GM21825 (cell line): Measurements from ENCODE around the gene SUPT6H.

Source experiments
- ATAC-seq: cut with Tn5 transposase; IDR thresholded peaks from one replicate; pipeline ENCODE4 v1.9.1; 2021; ENCODE audit warnings: mild to moderate bottlenecking, moderate library complexity; ENCODE audit not compliant: unreplicated experiment

Gene SUPT6H

GRCh38 chr17:28661635-28662526, at the start of gene SUPT6H, which contains the start of gene SDF2:
TSS of gene SUPT6H (plus strand) at chr17:28662205. CDS start at chr17:28673402, 11,197 bp downstream.
TSS of gene SDF2 (minus strand) at chr17:28661906. CDS start at chr17:28661876, 30 bp downstream.
- peak; percentile 70 for ATAC-seq

- ATAC-seq = no peak
Observed at GRCh38 chr17:28612531-28612930, 49.5 kb upstream of the SUPT6H start.

GRCh38 chr17:28612936-28613872, 48.8 kb upstream of the SUPT6H start:
- ATAC-seq = no peak

- no peak for ATAC-seq
Observed at GRCh38 chr17:28613931-28614381, 48.0 kb upstream of the SUPT6H start, which contains the start of gene RSKR. TSS of gene RSKR (minus strand) at chr17:28614185. CDS start at chr17:28614161, 24 bp downstream.

- no peak for ATAC-seq
Observed at GRCh38 chr17:28615260-28615940, 46.6 kb upstream of the SUPT6H start.

- no peak for ATAC-seq
Observed at GRCh38 chr17:28616281-28616680, 45.7 kb upstream of the SUPT6H start.

- ATAC-seq = no peak
Observed at GRCh38 chr17:28618464-28618863, 43.5 kb upstream of the SUPT6H start.

- ATAC-seq = no peak
Observed at GRCh38 chr17:28620010-28620409, 42.0 kb upstream of the SUPT6H start.

- no peak for ATAC-seq
Observed at GRCh38 chr17:28622186-28622585, 39.8 kb upstream of the SUPT6H start.

- ATAC-seq = no peak
Observed at GRCh38 chr17:28623696-28624095, 38.3 kb upstream of the SUPT6H start.

- ATAC-seq = no peak
Observed at GRCh38 chr17:28624148-28624547, 37.9 kb upstream of the SUPT6H start.

- ATAC-seq = no peak
Observed at GRCh38 chr17:28626818-28627217, 35.2 kb upstream of the SUPT6H start.

- no peak for ATAC-seq
Observed at GRCh38 chr17:28634206-28634865, 27.7 kb upstream of the SUPT6H start.

GRCh38 chr17:28635506-28635905, 26.5 kb upstream of the SUPT6H start:
- no peak for ATAC-seq

GRCh38 chr17:28641579-28641978, 20.4 kb upstream of the SUPT6H start:
- ATAC-seq = no peak

- ATAC-seq = peak; percentile 3
Observed at GRCh38 chr17:28643983-28644786, 17.8 kb upstream of the SUPT6H start.

GRCh38 chr17:28644787-28645575, 17.0 kb upstream of the SUPT6H start, which contains the start of gene BLTP2:
TSS of gene BLTP2 (minus strand) at chr17:28645158. CDS start at chr17:28645056, 102 bp downstream.
- peak; percentile 82 for ATAC-seq

GRCh38 chr17:28645576-28645939, 16.4 kb upstream of the SUPT6H start:
- ATAC-seq = no peak
